Activated CD8-positive, alpha-beta memory T cell treated with anti-CD3 and anti-CD28 coated beads for 36 hours (primary cell): Measurements from ENCODE around the gene CEP85L. TPM values are rescaled to one million over a fixed set of nuclear protein-coding genes. Genes with fewer than 3 reads are reported as not detected.

Source experiments
- CTCF ChIA-PET: fragments of 350-600 bp; sonication (Branson Sonifier 250); formaldehyde crosslinking; loops from one replicate; lab custom pipeline; 2021; ENCODE audit warnings: antibody characterized with exemption; lab: Charles Lee
- POLR2A ChIA-PET: fragments of 350-600 bp; sonication (Branson Sonifier 250); formaldehyde crosslinking; loops from one replicate; lab custom pipeline; 2021; ENCODE audit warnings: antibody characterized with exemption; lab: Charles Lee
- total RNA-seq, 2 experiments: library from RNA; stranded (reverse); gene quantifications; one replicate each; pipeline ENCODE4 v1.2.3, GENCODE V29; 2021

The CEP85L gene
- total RNA-seq, 2 experiments from 2014 or later = 30.2 to 30.4 TPM

DNA sequence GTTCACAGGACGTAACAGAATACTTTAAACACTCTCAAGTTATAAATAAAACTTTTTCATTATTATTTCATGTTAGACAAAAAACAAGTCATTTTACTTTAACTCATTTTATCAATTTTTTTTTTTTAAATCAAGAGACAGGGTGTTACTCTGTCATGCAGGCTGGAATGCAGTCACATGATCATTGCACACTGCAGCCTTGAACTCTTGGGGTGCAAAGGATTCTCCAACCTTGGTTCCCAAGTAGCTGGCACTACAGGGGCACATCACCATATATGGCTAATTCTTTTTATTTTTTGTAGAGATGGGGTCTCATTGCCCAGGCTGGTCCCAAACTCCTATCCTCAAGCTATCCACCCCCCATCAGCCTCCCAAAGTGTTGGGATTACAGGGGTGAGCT is 89.1 kb downstream of the CEP85L start:
- ChIA-PET CTCF (no interaction called here), POLR2A (no interaction called here)

DNA sequence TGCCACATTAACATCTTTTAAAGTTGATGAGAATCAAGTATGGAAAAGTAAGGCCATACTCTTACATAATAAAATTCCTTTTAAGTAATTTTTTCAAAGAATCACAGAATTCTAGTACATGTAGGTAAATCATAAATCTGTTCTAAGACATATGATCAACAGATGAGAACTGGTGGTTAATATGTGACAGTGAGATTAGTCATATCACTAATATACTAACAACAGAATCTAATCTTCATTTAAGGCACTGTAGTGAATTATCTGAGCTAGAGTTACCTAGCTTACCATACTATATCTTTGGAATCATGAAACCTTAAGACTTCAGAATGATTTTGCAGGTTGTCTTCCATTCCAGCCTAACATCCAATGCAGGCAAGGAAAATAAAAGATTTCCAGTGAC is 91.7 kb downstream of the CEP85L start:
- ChIA-PET CTCF (no interaction called here), POLR2A (no interaction called here)

DNA sequence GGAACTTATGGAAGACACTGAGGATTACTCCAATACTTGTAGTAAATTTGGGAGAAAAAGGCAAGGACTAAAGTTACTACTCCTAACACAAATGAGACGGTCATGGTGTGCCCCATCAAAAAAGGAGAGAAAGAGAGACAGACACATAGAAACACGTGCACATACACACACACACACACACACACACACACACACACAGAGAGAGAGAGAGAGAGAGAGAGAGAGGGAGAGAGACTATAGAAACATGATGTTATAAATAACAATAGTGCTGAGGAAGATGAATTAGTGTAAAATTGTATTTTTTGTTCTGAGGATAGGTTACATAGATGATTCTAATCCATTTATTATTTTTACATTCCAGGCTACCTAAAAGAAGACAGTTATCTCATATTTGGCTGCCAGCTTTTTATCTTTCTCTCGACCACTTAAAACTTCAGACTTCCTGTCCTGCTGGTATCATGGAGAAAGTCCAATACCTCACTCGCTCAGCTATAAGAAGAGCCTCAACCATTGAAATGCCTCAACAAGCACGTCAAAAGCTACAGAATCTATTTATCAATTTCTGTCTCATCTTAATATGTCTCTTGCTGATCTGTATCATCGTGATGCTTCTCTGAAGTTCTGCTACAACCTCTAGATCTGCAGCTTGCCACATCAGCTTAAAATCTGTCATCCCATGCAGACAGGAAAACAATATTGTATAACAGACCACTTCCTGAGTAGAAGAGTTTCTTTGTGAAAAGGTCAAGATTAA is 92.8 kb downstream of the CEP85L start:
- POLR2A ChIA-PET = no interaction called here
- CTCF ChIA-PET = no interaction called here

DNA sequence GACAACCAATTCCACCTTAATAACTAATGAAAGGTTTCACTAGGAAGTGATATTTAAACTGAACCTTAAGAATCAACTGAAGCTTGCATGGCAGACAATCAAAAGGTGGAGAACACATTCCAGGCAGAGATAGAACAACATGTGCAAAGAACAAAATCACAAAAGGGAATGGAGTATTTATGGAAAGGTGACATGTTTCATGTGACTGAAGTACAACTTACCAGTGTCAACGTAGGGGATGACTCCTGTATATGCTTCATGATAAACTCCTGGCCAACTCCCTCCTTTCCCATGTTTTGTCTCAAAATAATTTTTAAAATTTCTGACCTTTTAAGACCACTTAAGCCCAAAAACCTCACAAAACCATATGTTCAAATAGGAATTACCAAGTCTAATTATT is 96.7 kb downstream of the CEP85L start:
- POLR2A ChIA-PET = no interaction called here
- CTCF ChIA-PET = interaction anchor here (0.7 to 1.2 kb wide), 2 partner anchors 8 to 10 kb away, joined by 3 read pairs; no protein-coding TSS in a partner anchor

DNA sequence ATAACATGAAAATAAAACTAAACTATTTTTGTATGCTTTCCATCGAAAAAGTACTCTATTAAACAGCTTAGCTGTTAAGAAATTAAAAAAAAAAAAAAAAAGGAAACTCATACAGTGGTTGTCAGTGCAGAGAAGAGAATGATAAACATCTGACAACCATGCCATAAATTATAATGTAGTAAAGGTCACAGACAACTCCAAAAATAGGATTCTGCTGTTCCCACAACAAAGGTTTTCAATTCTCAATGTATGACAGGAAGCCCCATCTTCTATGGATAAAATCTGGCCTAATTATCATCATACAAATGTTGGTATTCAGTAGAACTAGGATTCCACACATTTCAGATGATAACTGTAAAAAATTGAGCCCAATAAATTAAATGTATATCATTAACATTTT is 98.3 kb downstream of the CEP85L start:
- ChIA-PET POLR2A (no interaction called here), CTCF (interaction anchor here (0.6 kb wide), 1 partner anchor 208 kb away, joined by 4 read pairs; no protein-coding TSS in a partner anchor)

DNA sequence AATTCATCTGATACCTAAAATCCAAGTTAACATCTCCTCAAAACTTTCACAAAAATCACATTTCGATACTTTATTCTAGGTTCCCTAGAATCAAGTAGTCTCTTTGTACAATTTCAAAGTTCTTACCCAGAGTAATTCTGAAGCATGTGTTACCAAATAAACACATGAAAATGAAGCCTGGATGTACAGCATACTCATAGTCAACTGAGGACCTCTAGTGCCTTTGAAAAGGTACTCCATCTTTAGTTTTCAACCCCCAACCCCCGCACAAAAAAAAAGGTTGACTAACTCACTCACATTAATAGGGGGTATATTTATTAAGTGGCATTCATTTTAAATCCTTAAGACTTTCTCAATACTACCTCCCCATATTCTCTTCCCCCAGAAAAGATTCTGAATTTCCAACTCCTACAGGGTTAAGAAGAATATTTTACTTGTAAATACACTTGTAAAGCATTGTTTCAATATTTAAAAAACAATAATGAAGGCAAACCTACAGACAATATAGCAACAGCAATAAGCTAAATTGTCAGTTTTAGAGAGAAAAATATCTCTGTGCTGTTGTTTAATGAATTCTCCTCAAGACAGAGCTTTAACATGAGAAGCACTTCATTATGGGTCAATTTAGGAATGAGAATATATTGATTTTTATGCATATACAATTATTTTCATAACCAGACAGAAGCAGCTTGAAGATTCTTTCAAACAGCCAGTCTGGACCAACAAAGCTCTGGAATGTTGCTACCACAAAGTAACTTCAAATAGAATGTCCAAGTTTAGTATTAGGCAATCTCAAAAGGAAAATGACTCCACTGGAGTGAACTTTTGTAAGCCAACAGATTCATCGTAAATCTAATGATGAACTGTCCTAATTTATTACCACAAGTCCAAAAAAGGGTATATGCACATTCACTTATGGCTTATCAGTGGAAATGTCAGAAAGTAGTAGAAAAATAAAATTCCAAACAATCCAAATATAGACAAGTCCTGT is 100.0 kb downstream of the CEP85L start:
- ChIA-PET CTCF (interaction anchor here (0.6 to 1.2 kb wide), 2 partner anchors 130 to 166 kb away, joined by 4 to 5 read pairs; no protein-coding TSS in a partner anchor), POLR2A (no interaction called here)

DNA sequence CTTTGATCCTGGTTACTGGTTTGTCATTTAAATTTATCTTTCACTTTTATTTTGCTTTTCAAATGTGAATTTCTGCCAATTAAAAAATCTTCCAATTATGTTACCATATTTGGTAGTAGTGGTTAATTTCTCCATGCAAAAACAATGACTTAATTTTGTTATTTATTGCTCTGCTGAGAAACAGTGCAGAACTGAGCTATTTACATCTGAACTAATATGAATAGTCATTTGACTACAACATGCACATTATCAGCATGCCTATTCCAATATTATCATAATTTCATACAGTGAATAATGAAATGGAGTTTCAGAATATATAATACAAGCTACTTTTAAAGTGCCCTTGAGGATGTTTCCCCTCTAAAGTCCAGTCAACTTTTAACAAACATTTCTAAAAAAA is 102.8 kb downstream of the CEP85L start:
- ChIA-PET CTCF (no interaction called here), POLR2A (no interaction called here)

DNA sequence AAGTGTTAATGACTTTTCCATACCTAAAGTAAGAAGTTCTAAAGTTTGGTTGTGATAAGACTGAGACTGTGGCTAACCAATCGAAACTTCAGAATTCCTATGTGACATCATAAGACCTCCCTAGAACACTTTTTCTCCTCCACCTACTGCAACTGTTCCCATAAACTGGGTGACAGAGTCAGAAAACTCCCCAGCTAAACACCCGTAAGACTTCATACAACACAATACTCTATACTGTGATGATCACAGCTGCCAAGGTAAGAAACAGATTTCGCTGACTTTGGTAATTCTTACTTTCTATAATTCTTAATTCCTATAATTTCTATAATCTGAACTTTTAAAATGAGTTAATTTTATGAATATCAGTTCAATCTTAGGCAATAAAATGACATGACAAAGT is 103.3 kb downstream of the CEP85L start, which contains the start of gene PLN:
Gene PLN (plus strand): TSS at position 161 of the 400 bp plus-strand sequence. CDS start 10,626 bp downstream, outside the sequence.
- CTCF ChIA-PET = interaction anchor here (0.5 to 0.6 kb wide), 2 partner anchors 21 to 141 kb away, joined by 3 to 4 read pairs; no protein-coding TSS in a partner anchor
- POLR2A ChIA-PET = no interaction called here

DNA sequence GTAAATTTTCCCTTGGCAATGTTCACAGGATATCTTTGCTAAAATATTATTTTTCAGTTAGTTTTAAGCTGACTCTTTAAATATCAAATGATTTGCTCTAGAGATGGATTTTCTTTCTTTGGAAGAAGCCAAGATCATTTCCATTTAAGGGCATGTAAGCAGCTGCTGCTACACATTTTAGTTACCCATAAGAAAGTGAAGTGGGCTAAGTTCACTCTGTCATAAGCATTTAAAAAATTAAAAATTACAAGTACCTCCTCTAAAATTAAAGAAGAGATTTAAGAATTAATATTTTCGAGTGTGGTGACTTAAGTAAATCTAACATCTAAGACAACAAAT is 104.5 kb downstream of the CEP85L start:
- ChIA-PET POLR2A (no interaction called here), CTCF (interaction anchor here (0.5 kb wide), 1 partner anchor 8 kb away, joined by 3 read pairs; no protein-coding TSS in a partner anchor)

DNA sequence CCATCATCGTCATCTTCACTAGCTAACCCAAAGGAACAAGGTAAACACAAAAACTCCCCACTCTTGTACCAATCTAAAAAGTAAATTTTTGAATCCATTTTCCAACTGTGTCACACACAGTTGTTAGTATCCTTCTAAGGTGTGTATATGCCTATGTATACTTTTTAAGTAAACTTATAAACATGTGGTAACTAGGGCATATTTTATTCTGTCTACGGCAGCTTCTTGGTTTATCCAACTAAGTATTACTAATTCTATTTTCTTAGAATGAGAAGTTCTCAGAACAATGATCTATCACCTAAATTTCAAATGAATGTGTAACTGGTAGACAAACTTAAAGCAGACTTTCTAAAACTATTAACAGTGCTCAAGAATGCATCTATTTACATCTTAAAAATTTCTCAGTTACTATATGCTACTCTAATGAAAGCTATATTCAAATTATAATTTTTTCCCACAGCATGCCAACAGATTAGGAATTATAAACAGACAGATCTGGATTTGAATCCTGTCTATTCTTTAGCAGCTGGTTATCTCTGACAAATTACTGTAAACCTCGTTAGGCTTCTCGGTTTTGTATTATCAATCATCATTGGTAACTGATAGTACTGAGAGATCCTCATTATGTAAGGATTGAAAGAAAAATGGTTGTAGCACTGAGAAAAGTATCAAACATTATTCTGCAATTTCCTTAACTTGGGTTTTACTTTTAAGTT is 105.1 kb downstream of the CEP85L start:
- ChIA-PET CTCF (interaction anchor here (0.5 kb wide), 1 partner anchor 9 kb away, joined by 3 read pairs; no protein-coding TSS in a partner anchor), POLR2A (interaction anchor here (0.6 kb wide), 1 partner anchor 144 kb away, joined by 4 read pairs; no protein-coding TSS in a partner anchor)

DNA sequence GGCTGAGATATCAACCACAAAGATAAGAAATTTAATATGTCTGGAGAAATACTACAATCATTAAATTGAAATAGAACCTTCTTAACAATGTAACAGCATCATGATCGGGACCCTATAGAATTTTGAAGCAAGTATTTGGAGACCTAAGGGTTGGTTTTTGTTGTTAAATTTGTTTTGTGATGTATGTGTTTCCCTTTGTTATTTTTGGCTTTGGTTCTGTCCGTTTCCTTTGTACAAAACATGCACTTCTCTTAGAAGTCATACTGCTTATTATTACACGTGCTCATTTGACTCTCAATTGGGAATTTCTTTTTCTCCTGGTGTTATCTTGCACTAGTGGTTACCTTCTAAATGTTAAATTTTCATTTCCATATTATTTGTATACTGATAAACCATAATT is 107.3 kb downstream of the CEP85L start:
- CTCF ChIA-PET = no interaction called here

DNA sequence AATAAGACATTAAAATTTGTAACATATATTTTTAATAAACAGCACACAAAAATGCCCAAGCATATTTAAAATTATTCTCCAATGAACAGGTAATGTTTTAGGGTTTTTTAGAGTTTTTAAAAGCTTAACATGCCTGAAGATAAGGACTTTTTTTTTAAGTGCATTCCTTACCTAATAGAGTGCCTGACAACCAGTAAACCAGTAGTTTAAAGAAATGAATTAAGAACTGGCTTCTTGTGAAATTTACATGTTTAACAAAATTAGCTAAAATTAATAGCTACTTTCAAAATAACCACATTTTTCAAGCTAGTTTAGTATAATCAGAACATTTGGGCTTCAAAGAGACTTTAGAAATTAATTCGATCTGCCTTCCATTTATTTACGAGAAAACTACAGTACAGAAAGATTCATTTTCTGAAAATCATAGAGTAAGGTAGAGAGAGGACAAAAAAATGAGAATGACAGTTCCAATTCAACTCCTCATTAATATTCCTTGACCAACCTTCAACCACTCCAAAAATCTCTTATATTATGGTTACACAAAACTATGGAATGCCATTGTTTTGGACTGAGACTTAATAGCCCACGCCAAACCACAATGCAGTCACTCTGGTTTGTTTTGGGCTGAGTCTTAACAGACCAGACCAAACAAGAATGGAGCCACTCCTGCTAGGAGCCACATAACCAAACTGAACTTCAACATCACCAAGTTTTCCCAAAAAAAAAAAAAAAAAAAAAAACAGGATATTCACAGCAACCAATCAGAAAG is 109.0 kb downstream of the CEP85L start:
- POLR2A ChIA-PET = no interaction called here
- CTCF ChIA-PET = interaction anchor here (0.7 kb wide), 1 partner anchor 286 kb away, joined by 3 read pairs; no protein-coding TSS in a partner anchor

More for the DNA sequence above, 107.3 kb downstream of the CEP85L start:
- POLR2A ChIA-PET = no interaction called here

DNA sequence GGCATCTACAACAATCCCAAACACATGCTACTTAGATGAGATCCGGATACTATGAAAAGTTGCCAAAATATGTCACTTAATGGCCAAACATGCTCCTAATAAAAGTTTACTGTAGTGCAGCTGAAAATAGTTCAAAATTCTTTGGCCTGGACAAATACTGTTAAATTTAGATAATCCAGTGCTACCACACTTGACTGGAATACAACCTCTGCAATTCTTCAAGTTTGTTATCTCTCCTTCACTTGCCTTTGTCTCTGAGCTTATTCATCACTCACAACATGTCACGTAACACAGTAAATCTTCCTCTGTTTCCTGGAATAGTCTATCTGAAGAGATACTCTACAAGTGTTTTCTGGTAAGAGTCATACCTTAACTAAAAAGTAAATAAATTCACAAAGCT is 113.8 kb downstream of the CEP85L start:
- POLR2A ChIA-PET = no interaction called here
- CTCF ChIA-PET = no interaction called here

DNA sequence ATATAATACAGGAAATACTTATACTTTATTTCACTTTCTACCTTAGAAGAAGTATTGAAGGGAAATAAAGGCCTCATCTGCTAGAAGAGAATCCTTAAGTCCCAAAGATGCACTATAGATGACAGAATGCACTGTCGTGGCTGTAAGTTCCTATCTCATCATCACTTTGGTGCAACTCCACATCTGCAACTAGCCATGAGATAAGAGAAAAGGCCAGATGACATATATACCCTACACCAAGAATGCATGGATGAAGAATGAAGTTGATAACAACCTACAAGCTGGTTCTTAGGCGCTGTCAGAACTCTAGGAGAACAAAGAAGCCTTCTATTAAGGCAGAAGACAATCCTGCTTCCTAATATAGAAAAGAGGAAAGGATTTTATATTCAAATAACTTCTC is 114.9 kb downstream of the CEP85L start:
- ChIA-PET POLR2A (no interaction called here), CTCF (no interaction called here)

DNA sequence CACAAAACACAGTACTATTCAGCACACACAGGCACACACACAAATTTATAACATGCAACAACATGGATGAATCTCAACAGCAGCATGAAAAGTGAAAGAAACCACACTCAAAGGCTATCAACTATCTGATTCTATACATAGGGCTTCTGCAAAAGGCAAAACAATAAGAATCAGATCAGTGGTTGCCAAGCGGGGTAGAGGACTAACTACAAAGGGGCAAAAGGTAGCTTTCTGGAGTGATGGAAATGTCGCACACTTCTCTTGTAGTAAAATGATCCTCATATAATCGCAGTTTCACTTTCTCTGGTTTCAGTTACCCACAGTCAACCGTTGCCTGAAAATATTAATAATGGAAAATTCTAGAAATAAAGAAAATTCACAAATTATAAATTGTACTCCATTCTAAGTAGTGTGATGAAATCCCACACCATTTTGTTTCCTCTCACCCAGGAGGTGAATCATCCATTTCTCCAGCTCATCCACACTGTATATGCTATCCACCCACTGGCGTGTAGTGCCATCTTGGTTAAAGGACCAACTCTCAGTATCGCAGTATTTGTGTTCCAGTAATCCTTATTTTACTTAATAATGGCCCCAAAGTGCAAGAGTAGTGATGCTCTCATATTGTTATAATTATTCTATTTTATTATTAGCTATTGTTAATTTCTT is 116.1 kb downstream of the CEP85L start:
- POLR2A ChIA-PET = no interaction called here
- CTCF ChIA-PET = no interaction called here

DNA sequence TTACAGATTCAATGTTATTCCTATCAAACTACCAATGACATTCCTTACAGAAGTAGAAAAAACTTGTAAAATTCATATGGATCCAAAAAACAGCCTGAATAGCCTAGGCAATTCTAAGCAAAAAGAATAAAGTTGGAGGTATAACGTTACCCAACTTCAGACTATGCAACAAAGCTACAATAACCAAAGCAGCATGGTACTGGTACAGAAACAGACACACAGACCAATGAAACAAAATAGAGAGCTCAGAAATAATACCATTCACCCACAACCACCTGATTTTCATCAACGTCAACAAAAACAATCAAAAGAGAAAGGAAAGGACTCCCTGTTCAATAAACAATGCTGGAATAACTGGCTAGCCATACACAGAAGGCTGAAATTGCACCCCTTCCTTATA is 120.4 kb downstream of the CEP85L start:
- POLR2A ChIA-PET = no interaction called here
- CTCF ChIA-PET = no interaction called here

DNA sequence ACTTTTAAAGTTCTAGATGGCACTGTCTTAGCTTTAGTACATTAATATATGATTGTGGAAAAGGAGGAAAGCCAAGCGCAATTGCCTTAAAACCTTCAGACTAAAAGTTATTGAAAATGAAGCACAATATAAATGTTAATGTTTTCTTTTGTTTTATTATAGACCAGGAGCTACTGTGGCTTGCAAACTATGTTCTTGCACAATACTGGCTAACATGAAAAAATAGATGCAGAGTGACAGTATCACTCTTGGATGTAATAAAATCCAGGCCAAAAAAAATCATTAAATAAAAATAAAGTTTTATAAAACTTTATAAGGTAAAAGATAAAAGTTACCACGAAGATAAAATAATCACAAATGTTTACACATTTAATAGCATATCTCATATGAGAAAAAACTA is 121.6 kb downstream of the CEP85L start:
- ChIA-PET POLR2A (no interaction called here), CTCF (no interaction called here)

DNA sequence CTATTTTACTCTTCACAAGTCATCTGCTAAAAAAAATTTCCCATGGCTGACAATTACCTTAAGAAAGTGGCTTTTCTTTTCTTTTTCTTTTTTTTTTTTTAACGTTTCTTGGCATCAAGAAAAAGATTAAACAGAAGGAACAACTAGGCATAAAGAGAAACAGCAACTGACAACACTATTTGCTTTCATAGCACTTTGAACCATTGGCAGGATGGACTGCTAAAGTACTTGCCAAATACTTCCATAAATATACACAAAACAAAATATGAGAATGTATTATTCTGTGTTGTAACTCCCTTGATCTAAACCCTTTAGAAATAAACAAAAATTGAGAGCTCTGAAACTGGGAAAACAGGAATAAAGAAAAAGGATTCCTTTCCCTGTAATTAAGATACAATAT is 123.3 kb downstream of the CEP85L start:
- ChIA-PET POLR2A (no interaction called here), CTCF (no interaction called here)
